HepG2 (cell line): Measurements from ENCODE around the gene SCAF4. TPM values are rescaled to one million over a fixed set of nuclear protein-coding genes. Genes with fewer than 3 reads are reported as not detected.

Experiments
- ATAC-seq: fragments of 200-7000 bp; cut with Tn5 transposase; 3 replicates; pipeline ENCODE4 v1.9.1; 2020; ENCODE audit warnings: mild to moderate bottlenecking, moderate library complexity
- BruUV-seq: library from RNA; stranded (reverse); fragments of 400-500 nt; replicated peaks from 2 replicates; lab custom pipeline; 2021; lab: Mats Ljungman, UMichigan
- CTCF ChIA-PET: fragments of 300-600 bp; formaldehyde crosslinking; extraction: SDS; loops from one replicate; lab custom pipeline; 2021; ENCODE audit warnings: low total read pairs, inconsistent platforms, low intra/inter-chr PET ratio; lab: Yijun Ruan, JAX
- POLR2A ChIA-PET: fragments of 350-600 bp; sonication (Branson Sonifier 250); formaldehyde crosslinking; loops from one replicate; lab custom pipeline; 2020; ENCODE audit warnings: antibody characterized with exemption, inconsistent platforms; lab: Yijun Ruan, JAX
- DNase-seq: peaks from one replicate; pipeline ENCODE4 v3.0.0-alpha.2; 2015; ENCODE audit warnings: low spot score
- FAIRE-seq: peaks from 3 replicates; lab custom pipeline; 2011; peaks lifted over from hg19 to GRCh38; lab: Jason Lieb, UNC
- H2AFZ ChIP-seq: one replicate; pipeline ENCODE4 v1.6.1; 2011; ENCODE audit warnings: low read length, inconsistent platforms
- H3K27ac ChIP-seq: fragments of 300-600 bp; 3 replicates; pipeline ENCODE4 v1.8.0; 2011; ENCODE audit warnings: mixed run types, mild to moderate bottlenecking, mixed read lengths, low read length, inconsistent platforms; ENCODE audit not compliant: insufficient read depth; ENCODE audit errors: extremely low read length
- H3K27me3 ChIP-seq, 2 experiments: fragments of 200-600 bp in 1 of 2; 2 replicates in 1 of 2; 3 replicates in 1 of 2; pipeline versions ENCODE4 v1.6.0 to v1.8.0; 2011; ENCODE audit warnings: low read length in 2 of 2, mild to moderate bottlenecking in 2 of 2, moderate library complexity in 2 of 2, inconsistent platforms in 1 of 2; ENCODE audit not compliant: insufficient read depth in 2 of 2, control insufficient read depth in 1 of 2
- H3K36me3 ChIP-seq, 2 experiments: fragments of 200-600 bp in 1 of 2; replicated peaks in 1 of 2; 2 replicates in 1 of 2; 3 replicates in 1 of 2; pipeline versions ENCODE4 v1.5.1 to v1.8.0; 2011; ENCODE audit warnings: low read length in 2 of 2, inconsistent platforms in 1 of 2; ENCODE audit not compliant: insufficient read depth in 2 of 2, control insufficient read depth in 1 of 2
- H3K4me1 ChIP-seq: 2 replicates; pipeline ENCODE4 v1.5.1; 2012; ENCODE audit warnings: low read length, inconsistent platforms; ENCODE audit not compliant: insufficient read depth
- H3K4me2 ChIP-seq: 2 replicates; pipeline ENCODE4 v1.6.0; 2011; ENCODE audit warnings: low read depth, low read length, inconsistent platforms
- H3K4me3 ChIP-seq, 3 experiments: fragments of 200-600 bp in 1 of 3; sonication (generic), shearing (Covaris generic) in 1 of 3; replicated peaks in 1 of 3; 2 replicates each; pipeline ENCODE4 v1.5.1; 2011 to 2016; ENCODE audit warnings: low read length in 3 of 3, inconsistent platforms in 2 of 3, low read depth in 2 of 3, mild to moderate bottlenecking in 2 of 3, control low read depth in 1 of 3, mixed read lengths in 1 of 3; ENCODE audit not compliant: insufficient read depth in 1 of 3
- H3K79me2 ChIP-seq: one replicate; pipeline ENCODE4 v1.6.1; 2011; ENCODE audit warnings: low read length, inconsistent platforms; ENCODE audit not compliant: insufficient read depth
- H3K9ac ChIP-seq: 2 replicates; pipeline ENCODE4 v1.6.0; 2011; ENCODE audit warnings: mild to moderate bottlenecking, low read depth, low read length, inconsistent platforms; ENCODE audit not compliant: insufficient read depth
- H3K9me3 ChIP-seq: 2 replicates; pipeline ENCODE4 v1.5.1; 2012; ENCODE audit warnings: mild to moderate bottlenecking, low read length
- H4K20me1 ChIP-seq: 2 replicates; pipeline ENCODE4 v1.6.0; 2011; ENCODE audit warnings: inconsistent platforms, mild to moderate bottlenecking, low read length, moderate library complexity; ENCODE audit not compliant: insufficient read depth
- CBFB ChIP-seq: sonication (generic); formaldehyde crosslinking; IDR thresholded peaks from 2 replicates; pipeline ENCODE4 v1.4.0; 2020; ENCODE audit warnings: missing genetic modification reagents
- CREM ChIP-seq, 2 experiments: sonication (generic) in 1 of 2; formaldehyde crosslinking in 1 of 2; IDR thresholded peaks; 2 replicates each; pipeline versions ENCODE4 v1.4.0 to v1.6.1; 2016 to 2020; ENCODE audit warnings: antibody characterized with exemption in 1 of 2, mild to moderate bottlenecking in 1 of 2, missing genetic modification reagents in 1 of 2
- ESRRA ChIP-seq: sonication (generic); formaldehyde crosslinking; IDR thresholded peaks from 2 replicates; pipeline ENCODE4 v1.5.1; 2020; ENCODE audit warnings: mild to moderate bottlenecking, low read depth, missing genetic modification reagents
- FOXM1 ChIP-seq: sonication (generic); formaldehyde crosslinking; IDR thresholded peaks from 2 replicates; pipeline ENCODE4 v1.5.0; 2020; ENCODE audit warnings: missing genetic modification reagents
- IKZF1 ChIP-seq: fragments of 450-650 bp; IDR thresholded peaks from 2 replicates; pipeline ENCODE4 v1.7.1; 2016
- KDM2A ChIP-seq: sonication (generic); formaldehyde crosslinking; IDR thresholded peaks from 2 replicates; pipeline ENCODE4 v1.4.0; 2020; ENCODE audit warnings: low read depth, missing genetic modification reagents, borderline replicate concordance
- MAFK ChIP-seq, 2 experiments: IDR thresholded peaks in 1 of 2; conservative IDR thresholded peaks in 1 of 2; 2 replicates each; pipeline ENCODE4 v1.6.1; 2011; ENCODE audit warnings: improper control_type of control experiment in 2 of 2, low read length in 2 of 2
- SMAD9 ChIP-seq: sonication (generic); formaldehyde crosslinking; IDR thresholded peaks from 2 replicates; pipeline ENCODE4 v1.5.1; 2020; ENCODE audit warnings: mild to moderate bottlenecking, missing genetic modification reagents
- SNAPC2 ChIP-seq: sonication (generic); formaldehyde crosslinking; IDR thresholded peaks from 2 replicates; pipeline ENCODE4 v1.8.1; 2022; ENCODE audit warnings: mild to moderate bottlenecking, missing genetic modification reagents
- ZNF138 ChIP-seq: sonication (generic); formaldehyde crosslinking; IDR thresholded peaks from 2 replicates; pipeline ENCODE4 v1.5.0; 2020; ENCODE audit warnings: mild to moderate bottlenecking, low read depth, missing genetic modification reagents
- ZNF441 ChIP-seq: sonication (generic); formaldehyde crosslinking; IDR thresholded peaks from 2 replicates; pipeline ENCODE4 v1.7.0; 2021; ENCODE audit warnings: missing genetic modification reagents, borderline replicate concordance
- ZSCAN21 ChIP-seq: sonication (generic); formaldehyde crosslinking; IDR thresholded peaks from 2 replicates; pipeline ENCODE4 v1.8.0; 2022; ENCODE audit warnings: mild to moderate bottlenecking, missing genetic modification reagents, moderate library complexity, borderline replicate concordance
- WGBS: methylation state at CpG from one replicate; pipeline ENCODE4 v1.1.6; 2017; ENCODE audit warnings: low lambda C conversion rate; 5-methylcytosine and 5-hydroxymethylcytosine counted together
- in situ Hi-C: cut with HindIII; loops from 2 replicates; pipeline ENCODE4 v1.10.0; 2017; ENCODE audit warnings: low pct_unique_long_range_greater_than_20kb; ENCODE audit not compliant: extremely low pct_ligation_motif_present
- intact Hi-C: fragments of 100-400 bp; cut with micrococcal nuclease; formaldehyde crosslinking; loops from one replicate; pipeline ENCODE4 v1.10.0; 2022; ENCODE audit not compliant: unreplicated experiment
- polyA plus RNA-seq, 8 experiments: library from polyadenylated mRNA; depleted of rRNA in 3 of 8; stranded (reverse) in 7 of 8; unstranded in 1 of 8; fragments of >200 nt; fragmentation: Illumina TruSeq in 4 of 8; extraction: Trizol in 4 of 8; gene quantifications; 2 replicates each; pipeline versions ENCODE4 v1.2.1 to v1.2.3, GENCODE V29; 2011 to 2016; ENCODE audit warnings: low read depth in 4 of 8, missing spikeins in 1 of 8, mixed read lengths in 1 of 8; ENCODE audit not compliant: insufficient read depth in 1 of 8
- total RNA-seq, 5 experiments: library from RNA; depleted of rRNA; stranded (reverse); fragments of >200 nt; fragmentation: Illumina TruSeq; extraction: Trizol; gene quantifications; 2 replicates each; pipeline ENCODE4 v1.2.3, GENCODE V29; 2016; ENCODE audit warnings: low read depth in 1 of 5

SCAF4 gene
- total and polyA plus RNA-seq, 2 of the 13 experiments (the other 11 are each of a cell fraction or from before 2014, with no cell fraction given), result 9.1 to 11.5 TPM

DNA sequence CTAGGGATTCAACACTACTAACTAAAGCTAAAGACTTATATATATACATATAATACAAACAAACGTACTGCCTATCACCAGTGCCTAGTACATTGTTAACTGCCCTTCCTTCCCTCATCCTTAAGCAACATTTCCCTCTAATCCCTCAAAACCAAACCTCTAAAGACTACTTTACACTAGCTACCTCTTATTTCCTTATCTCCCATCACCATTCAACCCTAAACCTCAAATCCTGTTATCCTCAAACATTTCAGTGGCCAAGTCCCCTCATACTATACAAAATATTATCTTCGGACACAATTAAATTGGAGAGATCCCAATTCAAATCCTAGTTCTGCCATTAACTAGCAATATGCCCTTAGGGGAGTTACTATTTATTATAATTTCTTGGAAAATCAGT, 3.7 kb downstream of the SCAF4 start:
- BruUV-seq, result no TSS peak
- no peak for ATAC-seq
- peaks cover 0 to 10% of the 10 kb centered on the region in 2 experiments; a peak in 1 of 5 replicates for H3K36me3 ChIP-seq
- H3K9ac ChIP-seq, result no peak overlapping the region
- no peaks in the 10 kb centered on the region; a peak in 1 of 5 replicates for H3K27me3 ChIP-seq
- no peak overlapping the region; the same call in 1 of the 2 replicates for H3K4me2 ChIP-seq
- ChIA-PET POLR2A (interaction anchor here (1.2 kb wide), 1 partner anchor 27 kb away, joined by 3 read pairs; no protein-coding TSS in a partner anchor), CTCF (no interaction called here)
- peaks cover 60% of the 10 kb centered on the region for H3K4me1 ChIP-seq
- no peak for DNase-seq
- no peak overlapping the region for H2AFZ ChIP-seq
- no peak overlapping the region for H3K27ac ChIP-seq
- in situ Hi-C loops, result no loop called here
- intact Hi-C loops, result no loop called here
- H3K9me3 ChIP-seq, result no peaks in the 10 kb centered on the region
- no peak for FAIRE-seq
- WGBS, result 93% methylated on average over 2 of the region's 2 CpGs
- H3K4me3 ChIP-seq, result no peak overlapping the region
- peaks cover 74% of the 10 kb centered on the region for H4K20me1 ChIP-seq
- H3K79me2 ChIP-seq, result peaks cover 83% of the 10 kb centered on the region
- TF ChIP-seq ZSCAN21 (CRISPR knock-in tag), result no peak
- TF ChIP-seq SNAPC2, result no peak
- TF ChIP-seq IKZF1, result no peak
- TF ChIP-seq ESRRA (CRISPR knock-in tag), result no peak
- TF ChIP-seq ZNF138 (CRISPR knock-in tag), result no peak
- TF ChIP-seq, all 625 proteins: peak for 0

DNA sequence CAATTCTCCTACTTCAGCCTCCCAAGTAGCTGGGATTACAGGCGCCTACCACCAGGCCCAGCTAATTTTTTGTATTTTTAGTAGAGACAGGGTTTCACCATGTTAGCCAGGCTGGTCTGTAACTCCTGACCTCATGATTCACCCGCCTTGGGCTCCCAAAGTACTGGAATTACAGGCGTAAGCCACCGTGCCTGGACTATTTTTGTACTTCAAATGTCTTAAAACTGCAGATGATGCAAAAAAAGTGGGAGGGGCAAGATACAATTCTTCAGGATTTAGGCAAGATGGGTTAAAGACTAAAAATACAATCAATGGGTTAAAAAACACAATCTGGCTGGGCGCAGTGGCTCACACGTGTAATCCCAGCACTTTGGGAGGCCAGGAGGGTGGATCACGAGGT, 4.7 kb downstream of the SCAF4 start:
- no peak overlapping the region for H2AFZ ChIP-seq
- H3K27ac ChIP-seq, result no peak overlapping the region
- no peak for FAIRE-seq
- no peak for DNase-seq
- intact Hi-C loops (no loop called here), in situ Hi-C loops (no loop called here)
- TF ChIP-seq SMAD9 (CRISPR knock-in tag) (no peak), FOXM1 (CRISPR knock-in tag) (no peak), KDM2A (CRISPR knock-in tag) (no peak), ZNF441 (no peak), CREM (IDR thresholded peaks at IDR 0.05) (no peak), CREM (CRISPR knock-in tag; IDR thresholded peaks at IDR 0.05) (no peak), CBFB (CRISPR knock-in tag) (no peak), MAFK (conservative IDR thresholded peaks at IDR 0.05 in 1 of 2, IDR thresholded peaks at IDR 0.05 in 1 of 2; ENCODE audit: low read length in 2 of 2) (peak; percentile 18 to 46; a peak in 3 of 4 replicates)
- ChIA-PET POLR2A (interaction anchor here (1.2 kb wide), 1 partner anchor 26 kb away, joined by 3 read pairs; no protein-coding TSS in a partner anchor), CTCF (no interaction called here)
- no TSS peak for BruUV-seq
- 86% methylated on average over 7 of the region's 7 CpGs for WGBS
- H3K9ac ChIP-seq, result no peak overlapping the region
- ATAC-seq, result no peak
- H3K4me1 ChIP-seq, result peaks cover 59% of the 10 kb centered on the region
- H3K4me3 ChIP-seq, result no peak overlapping the region
- H3K36me3 ChIP-seq, result peaks cover 0 to 13% of the 10 kb centered on the region in 2 experiments; a peak in 1 of 5 replicates
- H3K79me2 ChIP-seq, result peaks cover 91% of the 10 kb centered on the region
- H3K27me3 ChIP-seq, result no peaks in the 10 kb centered on the region; a peak in 1 of 5 replicates
- H3K9me3 ChIP-seq, result no peaks in the 10 kb centered on the region
- H4K20me1 ChIP-seq, result peaks cover 83% of the 10 kb centered on the region
- no peak overlapping the region for H3K4me2 ChIP-seq
